Measurements from ENCODE around the gene RAP1GAP2. TPM values are rescaled to one million over a fixed set of nuclear protein-coding genes. Genes with fewer than 3 reads are reported as not detected.

RAP1GAP2 gene
- total RNA-seq, 4 donors from 2014 or later, result 30.6 to 60.2 (median 41.9) TPM

DNA sequence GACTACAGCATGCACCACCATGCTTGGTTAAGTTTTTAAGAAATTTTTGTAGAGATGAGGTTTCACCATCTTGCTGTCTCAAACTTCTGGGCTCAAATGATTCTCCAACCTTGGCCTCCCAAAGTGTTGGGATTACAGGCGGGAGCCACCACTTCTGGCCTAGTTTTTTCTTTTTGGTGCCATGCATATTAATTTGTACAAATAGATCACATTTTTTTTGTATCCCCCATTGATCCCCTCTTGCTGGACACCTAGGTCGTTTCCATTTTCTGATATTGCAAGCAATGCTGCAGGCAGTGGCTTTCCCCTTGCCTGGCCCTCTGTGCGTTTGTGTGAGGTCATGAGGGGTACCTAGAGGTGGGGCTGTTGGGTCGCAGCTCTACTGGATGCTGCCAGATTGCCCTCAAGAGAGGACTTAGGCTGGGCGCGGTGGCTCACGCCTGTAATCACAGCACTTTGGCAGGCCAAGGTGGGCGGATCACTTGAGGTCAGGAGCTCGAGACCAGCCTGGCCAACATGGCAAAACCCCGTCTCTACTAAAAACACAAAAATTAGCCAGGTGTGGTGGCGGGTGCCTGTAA is 23.8 kb downstream of the RAP1GAP2 start:
- DNase-seq, result no peak
- TF ChIP-seq, protein P1, sequence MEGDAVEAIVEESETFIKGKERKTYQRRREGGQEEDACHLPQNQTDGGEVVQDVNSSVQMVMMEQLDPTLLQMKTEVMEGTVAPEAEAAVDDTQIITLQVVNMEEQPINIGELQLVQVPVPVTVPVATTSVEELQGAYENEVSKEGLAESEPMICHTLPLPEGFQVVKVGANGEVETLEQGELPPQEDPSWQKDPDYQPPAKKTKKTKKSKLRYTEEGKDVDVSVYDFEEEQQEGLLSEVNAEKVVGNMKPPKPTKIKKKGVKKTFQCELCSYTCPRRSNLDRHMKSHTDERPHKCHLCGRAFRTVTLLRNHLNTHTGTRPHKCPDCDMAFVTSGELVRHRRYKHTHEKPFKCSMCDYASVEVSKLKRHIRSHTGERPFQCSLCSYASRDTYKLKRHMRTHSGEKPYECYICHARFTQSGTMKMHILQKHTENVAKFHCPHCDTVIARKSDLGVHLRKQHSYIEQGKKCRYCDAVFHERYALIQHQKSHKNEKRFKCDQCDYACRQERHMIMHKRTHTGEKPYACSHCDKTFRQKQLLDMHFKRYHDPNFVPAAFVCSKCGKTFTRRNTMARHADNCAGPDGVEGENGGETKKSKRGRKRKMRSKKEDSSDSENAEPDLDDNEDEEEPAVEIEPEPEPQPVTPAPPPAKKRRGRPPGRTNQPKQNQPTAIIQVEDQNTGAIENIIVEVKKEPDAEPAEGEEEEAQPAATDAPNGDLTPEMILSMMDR (IDR thresholded peaks at IDR 0.05), result no peak
- no peak for TF ChIP-seq POLR2A (IDR thresholded peaks at IDR 0.05)

DNA sequence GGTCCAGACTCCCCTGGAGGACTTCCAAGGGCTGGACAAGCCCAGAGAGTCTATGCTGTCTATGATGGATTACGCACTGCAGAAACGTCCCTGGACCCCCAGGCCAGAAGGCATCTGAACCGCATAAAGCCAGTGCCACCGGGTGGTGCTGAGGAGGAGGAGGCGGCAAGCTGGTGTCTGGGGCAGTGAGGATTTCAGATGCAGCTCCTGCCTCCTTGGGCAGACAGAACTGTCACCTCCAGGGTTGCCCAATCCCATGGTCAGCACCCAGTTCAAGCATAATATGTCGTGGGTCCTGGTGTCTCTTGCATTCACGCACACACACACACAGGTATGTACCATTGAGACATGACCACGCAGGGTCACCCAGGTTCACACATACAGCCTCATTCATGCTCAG is 25.6 kb downstream of the RAP1GAP2 start:
- H3K27me3 ChIP-seq, result no peaks in the 10 kb centered on the region
- peaks cover 0 to 6% (median 0%) of the 10 kb centered on the region in 4 donors for H3K4me1 ChIP-seq
- DNase-seq, result no peak
- TF ChIP-seq POLR2A (IDR thresholded peaks at IDR 0.05), result no peak
- TF ChIP-seq, protein P1 (IDR thresholded peaks at IDR 0.05), result no peak
- H3K36me3 ChIP-seq, result no peaks in the 10 kb centered on the region
- H3K4me3 ChIP-seq, result no peak overlapping the region
- no peak overlapping the region for H3K27ac ChIP-seq
- no peaks in the 10 kb centered on the region for H3K9me3 ChIP-seq

More for the DNA sequence above, 23.8 kb downstream of the RAP1GAP2 start:
- Histone ChIP-seq H3K27me3 (no peaks in the 10 kb centered on the region), H3K27ac (no peak overlapping the region), H3K36me3 (no peaks in the 10 kb centered on the region), H3K4me1 (peaks cover 0 to 7% (median 3%) of the 10 kb centered on the region in 4 donors), H3K4me3 (no peak overlapping the region), H3K9me3 (no peaks in the 10 kb centered on the region)

DNA sequence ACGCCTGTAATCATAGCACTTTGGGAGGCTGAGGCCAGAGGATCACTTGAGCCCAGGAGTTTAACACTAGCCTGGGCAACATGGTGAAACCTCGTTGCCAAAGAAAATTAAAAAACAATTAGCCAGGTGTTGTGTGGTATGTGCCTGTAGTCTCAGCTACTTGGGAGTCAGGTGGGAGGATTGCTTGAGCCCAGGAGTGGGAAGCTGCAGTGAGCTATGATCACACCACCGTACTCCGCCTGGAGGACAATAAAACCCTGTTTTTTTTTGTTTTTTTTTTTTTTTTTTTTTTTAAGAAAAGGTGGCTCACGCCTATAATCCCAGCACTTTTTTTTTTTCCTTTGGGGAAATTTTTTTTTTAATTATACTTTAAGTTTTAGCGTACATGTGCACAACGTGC is 26.1 kb downstream of the RAP1GAP2 start:
- no peak overlapping the region for H3K4me3 ChIP-seq
- TF ChIP-seq, protein P1 (IDR thresholded peaks at IDR 0.05), result no peak
- no peak for DNase-seq
- peaks cover 0 to 6% (median 0%) of the 10 kb centered on the region in 4 donors for H3K4me1 ChIP-seq
- H3K27ac ChIP-seq, result no peak overlapping the region
- no peaks in the 10 kb centered on the region for H3K27me3 ChIP-seq
- H3K9me3 ChIP-seq, result no peaks in the 10 kb centered on the region
- H3K36me3 ChIP-seq, result no peaks in the 10 kb centered on the region

DNA sequence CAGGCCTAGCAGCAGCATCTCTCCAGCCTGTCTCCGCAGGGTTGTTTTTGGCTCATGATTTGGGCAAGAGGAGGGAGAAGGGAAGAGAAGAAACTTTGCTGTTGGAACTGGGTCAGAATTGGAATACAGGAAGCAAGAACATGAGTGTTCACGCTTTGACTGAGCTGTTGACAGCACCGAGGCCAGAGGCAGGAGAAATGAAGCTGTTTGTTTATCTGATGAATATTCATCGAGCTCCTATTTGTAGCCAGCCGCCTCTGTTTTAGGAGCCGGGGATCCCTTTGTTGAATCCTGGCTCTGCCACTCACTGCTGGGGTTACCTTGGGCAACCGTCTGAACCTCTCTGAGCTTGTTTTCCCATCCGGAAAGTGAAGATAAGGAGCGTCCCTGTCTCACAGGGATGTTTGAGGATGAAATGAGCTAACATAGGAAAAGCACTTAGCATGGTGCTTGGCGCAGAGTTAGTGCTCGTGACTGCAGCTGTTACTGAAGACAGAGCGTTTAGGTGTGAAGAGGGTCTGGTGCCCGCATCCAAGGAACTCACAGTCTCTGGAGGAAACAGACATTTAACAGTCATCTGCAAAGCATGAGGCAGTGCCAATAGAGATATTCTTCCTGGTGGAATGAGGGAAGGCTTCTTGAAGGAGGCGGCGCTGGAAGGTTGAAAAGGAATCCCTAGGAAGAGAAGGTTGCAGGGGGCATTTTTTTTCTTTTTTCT is 29.2 kb downstream of the RAP1GAP2 start:
- Histone ChIP-seq H3K4me1 (peaks cover 0 to 6% (median 0%) of the 10 kb centered on the region in 4 donors), H3K27ac (peak overlapping the region in 1 of 4 donors; percentile 35), H3K9me3 (no peaks in the 10 kb centered on the region), H3K4me3 (no peak overlapping the region), H3K27me3 (no peaks in the 10 kb centered on the region), H3K36me3 (no peaks in the 10 kb centered on the region)
- TF ChIP-seq, protein P1 (IDR thresholded peaks at IDR 0.05), result no peak
- no peak for TF ChIP-seq POLR2A (IDR thresholded peaks at IDR 0.05)
- DNase-seq, result no peak

DNA sequence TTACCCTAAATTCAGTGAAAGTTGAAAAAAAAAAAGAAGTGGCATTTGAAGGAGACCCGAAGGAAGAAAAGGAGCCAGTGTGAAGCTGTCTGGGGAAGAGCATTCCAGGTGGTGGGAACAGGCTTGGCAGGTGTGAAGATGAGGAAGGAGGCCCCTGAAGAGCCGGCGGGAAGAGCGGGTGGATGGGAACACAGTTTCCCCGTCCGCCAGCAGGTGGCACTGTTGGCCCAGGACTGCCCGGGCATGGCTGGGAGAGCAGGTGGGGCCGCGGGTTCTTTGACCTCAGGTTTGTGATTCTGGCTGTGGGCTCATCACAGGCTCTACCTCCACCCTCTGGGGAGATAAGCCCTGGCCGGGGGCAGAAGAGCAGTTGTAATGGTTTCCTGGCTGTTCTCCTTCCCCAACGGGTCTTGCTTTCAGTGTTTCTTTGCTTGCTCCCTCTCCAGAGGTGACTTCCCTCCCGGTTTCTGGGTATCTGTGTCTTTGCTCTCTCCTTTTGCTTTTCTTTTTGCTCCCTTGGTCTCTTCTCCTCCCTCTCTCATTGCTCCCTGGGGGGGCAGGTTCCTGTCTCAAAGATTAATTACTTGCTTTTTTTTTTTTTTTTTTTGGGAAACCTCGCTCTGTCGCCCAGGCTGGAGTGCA is 32.3 kb downstream of the RAP1GAP2 start:
- DNase-seq, result peak; percentile 78 to 92 (median 89)
- Histone ChIP-seq H3K36me3 (no peaks in the 10 kb centered on the region), H3K27me3 (no peaks in the 10 kb centered on the region), H3K9me3 (no peaks in the 10 kb centered on the region), H3K27ac (no peak overlapping the region), H3K4me1 (peaks cover 0 to 6% (median 0%) of the 10 kb centered on the region in 4 donors), H3K4me3 (no peak overlapping the region)
- TF ChIP-seq, protein P1 (IDR thresholded peaks at IDR 0.05), result peak; percentile 77 to 92 (median 90)
- TF ChIP-seq POLR2A (IDR thresholded peaks at IDR 0.05), result no peak

All from Peyer's patch (tissue), 4 donors.